ENCODE results near the gene GNAI3.

The GNAI3 gene

GRCh38 chr1:109639841-109640184 is 91.4 kb downstream of the GNAI3 start:
- no peak for DNase-seq
- Histone ChIP-seq H3K27me3 (ENCODE audit: insufficient read depth, low read depth, severe bottlenecking) (no peaks in the 10 kb centered on the region), H3K36me3 (no peaks in the 10 kb centered on the region), H3K4me3 (ENCODE audit: low read depth, low read length) (no peak overlapping the region), H3K27ac (peak overlapping the region; percentile 83), H3K9me3 (ENCODE audit: severe bottlenecking) (no peaks in the 10 kb centered on the region)
- TF ChIP-seq CTCF (IDR thresholded peaks at IDR 0.05; ENCODE audit: low read depth, low read length) = no peak

GRCh38 chr1:109640285-109640865 is 92.0 kb downstream of the GNAI3 start:
- Histone ChIP-seq H3K4me3 (ENCODE audit: low read depth, low read length) (no peak overlapping the region), H3K27ac (peak overlapping the region; percentile 83), H3K9me3 (ENCODE audit: severe bottlenecking) (no peaks in the 10 kb centered on the region), H3K36me3 (no peaks in the 10 kb centered on the region), H3K27me3 (ENCODE audit: insufficient read depth, low read depth, severe bottlenecking) (no peaks in the 10 kb centered on the region)
- DNase-seq = peak; percentile 93
- TF ChIP-seq CTCF (IDR thresholded peaks at IDR 0.05; ENCODE audit: low read depth, low read length) = peak; percentile 97

- no peak for TF ChIP-seq CTCF (IDR thresholded peaks at IDR 0.05; ENCODE audit: low read depth, low read length)
- DNase-seq = no peak
- H3K4me3 ChIP-seq (ENCODE audit: low read depth, low read length) = no peak overlapping the region
- no peak overlapping the region for H3K27ac ChIP-seq
- no peaks in the 10 kb centered on the region for H3K36me3 ChIP-seq
- H3K27me3 ChIP-seq (ENCODE audit: insufficient read depth, low read depth, severe bottlenecking) = no peaks in the 10 kb centered on the region
- H3K9me3 ChIP-seq (ENCODE audit: severe bottlenecking) = no peaks in the 10 kb centered on the region
Measured at GRCh38 chr1:109641078-109641740, 92.8 kb downstream of the GNAI3 start.

GRCh38 chr1:109641861-109642260 is 93.4 kb downstream of the GNAI3 start:
- Histone ChIP-seq H3K27ac (no peak overlapping the region), H3K36me3 (no peaks in the 10 kb centered on the region), H3K4me3 (ENCODE audit: low read depth, low read length) (no peak overlapping the region), H3K27me3 (ENCODE audit: insufficient read depth, low read depth, severe bottlenecking) (no peaks in the 10 kb centered on the region), H3K9me3 (ENCODE audit: severe bottlenecking) (no peaks in the 10 kb centered on the region)
- no peak for TF ChIP-seq CTCF (IDR thresholded peaks at IDR 0.05; ENCODE audit: low read depth, low read length)
- DNase-seq = no peak

GRCh38 chr1:109642626-109643025 is 94.2 kb downstream of the GNAI3 start:
- no peak overlapping the region for H3K27ac ChIP-seq
- no peak for TF ChIP-seq CTCF (IDR thresholded peaks at IDR 0.05; ENCODE audit: low read depth, low read length)
- no peaks in the 10 kb centered on the region for H3K36me3 ChIP-seq
- H3K4me3 ChIP-seq (ENCODE audit: low read depth, low read length) = no peak overlapping the region
- no peaks in the 10 kb centered on the region for H3K9me3 ChIP-seq (ENCODE audit: severe bottlenecking)
- DNase-seq = no peak
- no peaks in the 10 kb centered on the region for H3K27me3 ChIP-seq (ENCODE audit: insufficient read depth, low read depth, severe bottlenecking)
